GM12891 (cell line): ENCODE results near the gene EEFSEC.

Experiments
- POLR2A ChIP-seq: IDR thresholded peaks from 2 replicates; pipeline ENCODE4 v1.6.1; 2011; ENCODE audit warnings: low read depth, low read length, control low read depth
- POU2F2 ChIP-seq: IDR thresholded peaks from 2 replicates; pipeline ENCODE4 v1.6.1; 2011; ENCODE audit warnings: low read depth, mild to moderate bottlenecking, control low read depth, low read length, moderate library complexity

- TF ChIP-seq POLR2A, result no peak
- no peak for TF ChIP-seq POU2F2
Measured at GRCh38 chr3:128192131-128192530, 38.9 kb downstream of the EEFSEC start.
